Measurements from ENCODE around the gene PLXDC1. TPM values are rescaled to one million over a fixed set of nuclear protein-coding genes. Genes with fewer than 3 reads are reported as not detected.

The PLXDC1 gene
- total RNA-seq, 1 donor from 2014 or later, result 0.28 TPM

GRCh38 chr17:39095309-39095686 lies 56.1 kb downstream of the PLXDC1 start:
- DNase-seq (ENCODE audit: low read depth, low spot score), result no peak
- Mint-ChIP-seq H3K27me3 (ENCODE audit: low read depth) (no peaks in the 10 kb centered on the region), H3K9me3 (no peaks in the 10 kb centered on the region), H3K27ac (ENCODE audit: unreplicated experiment) (no peak overlapping the region), H3K4me3 (no peak overlapping the region), H3K36me3 (ENCODE audit: low read depth) (no peaks in the 10 kb centered on the region), H3K4me1 (peaks cover 7% of the 10 kb centered on the region)
- TF ChIP-seq, protein P1, sequence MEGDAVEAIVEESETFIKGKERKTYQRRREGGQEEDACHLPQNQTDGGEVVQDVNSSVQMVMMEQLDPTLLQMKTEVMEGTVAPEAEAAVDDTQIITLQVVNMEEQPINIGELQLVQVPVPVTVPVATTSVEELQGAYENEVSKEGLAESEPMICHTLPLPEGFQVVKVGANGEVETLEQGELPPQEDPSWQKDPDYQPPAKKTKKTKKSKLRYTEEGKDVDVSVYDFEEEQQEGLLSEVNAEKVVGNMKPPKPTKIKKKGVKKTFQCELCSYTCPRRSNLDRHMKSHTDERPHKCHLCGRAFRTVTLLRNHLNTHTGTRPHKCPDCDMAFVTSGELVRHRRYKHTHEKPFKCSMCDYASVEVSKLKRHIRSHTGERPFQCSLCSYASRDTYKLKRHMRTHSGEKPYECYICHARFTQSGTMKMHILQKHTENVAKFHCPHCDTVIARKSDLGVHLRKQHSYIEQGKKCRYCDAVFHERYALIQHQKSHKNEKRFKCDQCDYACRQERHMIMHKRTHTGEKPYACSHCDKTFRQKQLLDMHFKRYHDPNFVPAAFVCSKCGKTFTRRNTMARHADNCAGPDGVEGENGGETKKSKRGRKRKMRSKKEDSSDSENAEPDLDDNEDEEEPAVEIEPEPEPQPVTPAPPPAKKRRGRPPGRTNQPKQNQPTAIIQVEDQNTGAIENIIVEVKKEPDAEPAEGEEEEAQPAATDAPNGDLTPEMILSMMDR (conservative IDR thresholded peaks at IDR 0.05), result no peak

DNA sequence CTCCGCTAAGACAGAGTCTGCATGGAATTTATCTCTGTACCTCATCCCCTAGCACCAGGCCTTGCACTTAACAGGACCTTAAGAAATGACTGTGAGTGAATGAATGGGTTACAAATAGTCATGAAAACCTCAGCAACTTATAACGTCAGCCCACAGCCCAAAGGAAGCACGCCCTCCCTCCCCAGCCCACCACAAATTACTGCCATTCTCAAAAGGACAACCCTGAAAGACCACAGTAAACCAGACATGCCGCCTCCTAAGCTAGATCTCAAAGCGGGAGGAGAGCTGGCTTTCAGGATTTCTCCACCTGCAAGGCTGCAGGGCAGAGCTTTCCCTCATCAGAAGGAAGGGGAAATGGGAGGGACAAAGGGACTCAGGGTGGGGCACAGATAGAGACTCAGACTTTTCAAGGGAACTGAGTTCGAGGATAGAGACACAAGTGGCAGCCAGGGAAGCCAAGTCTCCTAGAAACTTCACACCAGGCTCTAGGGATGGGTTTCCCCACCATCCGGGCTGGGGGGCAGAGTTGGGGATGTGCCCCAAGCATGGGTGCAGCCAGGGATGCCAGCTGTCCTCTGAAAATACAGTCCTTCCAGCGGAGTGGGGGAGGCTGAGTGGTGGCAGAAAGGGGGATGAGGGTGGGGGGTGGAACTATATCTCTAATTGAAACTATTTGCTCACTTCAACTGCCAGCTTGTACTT lies 56.7 kb downstream of the PLXDC1 start:
- no peaks in the 10 kb centered on the region for H3K27me3 Mint-ChIP-seq (ENCODE audit: low read depth)

GRCh38 chr17:39092692-39093230 lies 58.7 kb downstream of the PLXDC1 start:
- Mint-ChIP-seq H3K4me3 (no peak overlapping the region), H3K4me1 (no peaks in the 10 kb centered on the region), H3K27me3 (ENCODE audit: low read depth) (no peaks in the 10 kb centered on the region), H3K9me3 (no peaks in the 10 kb centered on the region), H3K36me3 (ENCODE audit: low read depth) (no peaks in the 10 kb centered on the region), H3K27ac (ENCODE audit: unreplicated experiment) (no peak overlapping the region)
- TF ChIP-seq, protein P1 (conservative IDR thresholded peaks at IDR 0.05), result no peak
- no peak for DNase-seq (ENCODE audit: low read depth, low spot score)

More for the DNA sequence above, 56.7 kb downstream of the PLXDC1 start:
- Mint-ChIP-seq H3K4me1 (peaks cover 7% of the 10 kb centered on the region), H3K27ac (ENCODE audit: unreplicated experiment) (no peak overlapping the region), H3K36me3 (ENCODE audit: low read depth) (no peaks in the 10 kb centered on the region), H3K9me3 (no peaks in the 10 kb centered on the region), H3K4me3 (no peak overlapping the region)
- DNase-seq (ENCODE audit: low read depth, low spot score), result no peak
- TF ChIP-seq, protein P1 (conservative IDR thresholded peaks at IDR 0.05), result no peak

- Mint-ChIP-seq H3K36me3 (ENCODE audit: low read depth) (no peaks in the 10 kb centered on the region), H3K27me3 (ENCODE audit: low read depth) (no peaks in the 10 kb centered on the region), H3K4me3 (no peak overlapping the region), H3K4me1 (no peaks in the 10 kb centered on the region), H3K9me3 (no peaks in the 10 kb centered on the region), H3K27ac (ENCODE audit: unreplicated experiment) (no peak overlapping the region)
- TF ChIP-seq, protein P1 (conservative IDR thresholded peaks at IDR 0.05), result no peak
- no peak for DNase-seq (ENCODE audit: low read depth, low spot score)
Measured at GRCh38 chr17:39090908-39091665, 60.4 kb downstream of the PLXDC1 start.

- no peaks in the 10 kb centered on the region for H3K36me3 Mint-ChIP-seq (ENCODE audit: low read depth)
- DNase-seq (ENCODE audit: low read depth, low spot score), result no peak
- H3K4me3 Mint-ChIP-seq, result no peak overlapping the region
- no peaks in the 10 kb centered on the region for H3K4me1 Mint-ChIP-seq
- no peaks in the 10 kb centered on the region for H3K27me3 Mint-ChIP-seq (ENCODE audit: low read depth)
- no peak overlapping the region for H3K27ac Mint-ChIP-seq (ENCODE audit: unreplicated experiment)
- TF ChIP-seq, protein P1 (conservative IDR thresholded peaks at IDR 0.05), result no peak
- no peaks in the 10 kb centered on the region for H3K9me3 Mint-ChIP-seq
Measured at GRCh38 chr17:39090400-39090799, 61.0 kb downstream of the PLXDC1 start.
